ENCODE results near the gene DCLK1. TPM values are rescaled to one million over a fixed set of nuclear protein-coding genes. Genes with fewer than 3 reads are reported as not detected.

The DCLK1 gene
- total RNA-seq, 1 experiment from 2014 or later = 1.4 TPM

DNA sequence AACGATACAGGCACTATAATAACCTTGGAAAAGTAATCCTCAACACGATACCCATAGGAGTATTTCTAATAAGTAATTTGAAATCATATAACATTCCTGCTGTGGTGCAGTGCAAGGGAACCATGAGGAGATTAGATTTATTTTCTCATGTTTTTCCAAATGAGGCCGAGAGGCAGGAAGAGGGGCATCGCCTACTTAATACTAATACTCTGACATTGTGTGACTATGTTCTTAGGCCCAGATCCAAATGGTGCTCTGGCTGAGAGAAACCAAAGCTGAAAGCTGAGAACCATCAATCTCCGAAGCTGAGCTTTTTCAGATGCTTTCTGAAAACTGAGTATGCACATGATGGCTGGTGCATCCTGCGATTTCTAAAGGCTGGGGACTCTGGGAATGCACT, 406.7 kb downstream of the DCLK1 start:
- POLR2A ChIA-PET (ENCODE audit: unreplicated experiment) = no interaction called here
- Histone ChIP-seq H2AFZ (no peak overlapping the region), H3K4me3 (no peak overlapping the region), H3K79me2 (ENCODE audit: low read depth) (no peaks in the 10 kb centered on the region), H3F3A (ENCODE audit: insufficient read depth, low read depth) (no peaks in the 10 kb centered on the region), H3K9me2 (ENCODE audit: insufficient read depth) (no peaks in the 10 kb centered on the region), H3K27me3 (ENCODE audit: insufficient read depth, low read depth) (no peaks in the 10 kb centered on the region), H3K4me2 (no peak overlapping the region), H3K9me3 (ENCODE audit: insufficient read depth, low read depth) (no peaks in the 10 kb centered on the region), H3K27ac (no peak overlapping the region), H4K20me1 (ENCODE audit: insufficient read depth) (no peaks in the 10 kb centered on the region), H3K4me1 (replicated peaks; ENCODE audit: insufficient read depth) (no peaks in the 10 kb centered on the region), H3K36me3 (ENCODE audit: low read depth) (no peaks in the 10 kb centered on the region)
- CTCF ChIA-PET = no interaction called here
- TF ChIP-seq, protein P1, sequence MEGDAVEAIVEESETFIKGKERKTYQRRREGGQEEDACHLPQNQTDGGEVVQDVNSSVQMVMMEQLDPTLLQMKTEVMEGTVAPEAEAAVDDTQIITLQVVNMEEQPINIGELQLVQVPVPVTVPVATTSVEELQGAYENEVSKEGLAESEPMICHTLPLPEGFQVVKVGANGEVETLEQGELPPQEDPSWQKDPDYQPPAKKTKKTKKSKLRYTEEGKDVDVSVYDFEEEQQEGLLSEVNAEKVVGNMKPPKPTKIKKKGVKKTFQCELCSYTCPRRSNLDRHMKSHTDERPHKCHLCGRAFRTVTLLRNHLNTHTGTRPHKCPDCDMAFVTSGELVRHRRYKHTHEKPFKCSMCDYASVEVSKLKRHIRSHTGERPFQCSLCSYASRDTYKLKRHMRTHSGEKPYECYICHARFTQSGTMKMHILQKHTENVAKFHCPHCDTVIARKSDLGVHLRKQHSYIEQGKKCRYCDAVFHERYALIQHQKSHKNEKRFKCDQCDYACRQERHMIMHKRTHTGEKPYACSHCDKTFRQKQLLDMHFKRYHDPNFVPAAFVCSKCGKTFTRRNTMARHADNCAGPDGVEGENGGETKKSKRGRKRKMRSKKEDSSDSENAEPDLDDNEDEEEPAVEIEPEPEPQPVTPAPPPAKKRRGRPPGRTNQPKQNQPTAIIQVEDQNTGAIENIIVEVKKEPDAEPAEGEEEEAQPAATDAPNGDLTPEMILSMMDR (conservative IDR thresholded peaks at IDR 0.05) = no peak
- no peak for TF ChIP-seq EZH2 (IDR thresholded peaks at IDR 0.05; ENCODE audit: low read depth)
- BruUV-seq (replicated peaks) = no TSS peak
- intact Hi-C loops (cut with micrococcal nuclease; ENCODE audit: unreplicated experiment) = loop anchor here (5.0 kb wide), 2 partner anchors 63 to 1647 kb away; no protein-coding TSS in a partner anchor
- no peak for DNase-seq

DNA sequence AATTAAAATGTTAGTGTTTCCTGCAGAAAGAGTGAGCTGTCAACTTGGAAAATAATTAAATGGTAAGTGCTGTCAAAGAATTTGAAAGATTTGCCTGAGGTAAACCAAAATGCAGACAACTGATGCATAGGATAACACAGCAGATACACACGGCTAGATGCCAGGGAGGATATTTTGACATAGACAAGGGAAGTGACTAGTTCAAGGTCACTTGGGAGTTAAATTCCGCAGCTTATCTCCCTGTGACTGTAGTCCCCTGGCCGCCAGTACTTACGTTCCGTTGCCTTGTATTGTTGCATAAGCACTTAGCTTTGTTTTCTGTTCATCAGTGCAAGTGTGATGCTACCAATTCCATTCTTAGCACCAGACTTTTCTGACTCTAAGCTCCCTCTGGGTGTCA, 407.4 kb downstream of the DCLK1 start:
- BruUV-seq (replicated peaks) = no TSS peak
- intact Hi-C loops (cut with micrococcal nuclease; ENCODE audit: unreplicated experiment) = loop anchor here (5.0 kb wide), 2 partner anchors 63 to 1647 kb away; no protein-coding TSS in a partner anchor
- no peak overlapping the region for H3K4me3 ChIP-seq
- ChIA-PET POLR2A (ENCODE audit: unreplicated experiment) (no interaction called here), CTCF (no interaction called here)
- no peaks in the 10 kb centered on the region for H3K9me3 ChIP-seq (ENCODE audit: insufficient read depth, low read depth)
- no peaks in the 10 kb centered on the region for H3K27me3 ChIP-seq (ENCODE audit: insufficient read depth, low read depth)
- H4K20me1 ChIP-seq (ENCODE audit: insufficient read depth) = no peaks in the 10 kb centered on the region
- no peak overlapping the region for H3K4me2 ChIP-seq
- H3K36me3 ChIP-seq (ENCODE audit: low read depth) = no peaks in the 10 kb centered on the region
- no peaks in the 10 kb centered on the region for H3F3A ChIP-seq (ENCODE audit: insufficient read depth, low read depth)
- H3K4me1 ChIP-seq (replicated peaks; ENCODE audit: insufficient read depth) = no peaks in the 10 kb centered on the region
- no peak overlapping the region for H3K27ac ChIP-seq
- TF ChIP-seq, protein P1 (conservative IDR thresholded peaks at IDR 0.05) = no peak
- TF ChIP-seq EZH2 (IDR thresholded peaks at IDR 0.05; ENCODE audit: low read depth) = no peak
- no peaks in the 10 kb centered on the region for H3K9me2 ChIP-seq (ENCODE audit: insufficient read depth)
- no peak overlapping the region for H2AFZ ChIP-seq
- no peak for DNase-seq
- H3K79me2 ChIP-seq (ENCODE audit: low read depth) = no peaks in the 10 kb centered on the region

DNA sequence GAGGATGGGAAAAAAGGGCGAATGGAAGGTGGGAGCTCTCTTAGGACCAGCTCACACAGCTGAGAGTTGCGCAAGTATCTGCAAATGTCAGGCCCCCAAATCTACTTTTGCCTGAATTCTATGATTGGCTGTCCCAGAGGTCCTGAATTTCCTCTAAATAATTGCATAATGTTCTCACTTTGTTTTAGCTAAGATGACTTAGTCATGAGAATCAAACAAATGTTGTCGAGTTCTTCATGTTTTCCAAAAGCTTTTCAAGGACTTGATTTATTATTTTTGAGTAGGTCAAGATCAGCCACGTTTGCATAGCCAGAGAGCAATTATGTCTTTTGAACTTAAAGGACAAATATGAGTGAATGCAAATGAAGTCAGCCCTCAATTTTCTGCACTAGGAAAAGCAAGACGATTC, 408.1 kb downstream of the DCLK1 start:
- DNase-seq = no peak
- Histone ChIP-seq H3K4me3 (no peak overlapping the region), H4K20me1 (ENCODE audit: insufficient read depth) (no peaks in the 10 kb centered on the region), H3K4me2 (no peak overlapping the region), H3K27me3 (ENCODE audit: insufficient read depth, low read depth) (no peaks in the 10 kb centered on the region), H3K36me3 (ENCODE audit: low read depth) (no peaks in the 10 kb centered on the region), H3K9me3 (ENCODE audit: insufficient read depth, low read depth) (no peaks in the 10 kb centered on the region), H3K79me2 (ENCODE audit: low read depth) (no peaks in the 10 kb centered on the region), H3F3A (ENCODE audit: insufficient read depth, low read depth) (no peaks in the 10 kb centered on the region), H3K9me2 (ENCODE audit: insufficient read depth) (no peaks in the 10 kb centered on the region), H3K4me1 (replicated peaks; ENCODE audit: insufficient read depth) (no peaks in the 10 kb centered on the region), H2AFZ (no peak overlapping the region), H3K27ac (no peak overlapping the region)
- CTCF ChIA-PET = no interaction called here
- intact Hi-C loops (cut with micrococcal nuclease; ENCODE audit: unreplicated experiment) = loop anchor here (5.0 kb wide), 2 partner anchors 64 to 1646 kb away; no protein-coding TSS in a partner anchor
- no TSS peak for BruUV-seq (replicated peaks)
- POLR2A ChIA-PET (ENCODE audit: unreplicated experiment) = no interaction called here
- TF ChIP-seq, protein P1 (conservative IDR thresholded peaks at IDR 0.05) = no peak
- TF ChIP-seq EZH2 (IDR thresholded peaks at IDR 0.05; ENCODE audit: low read depth) = no peak
